GM19023 (cell line): ENCODE results near the gene SLCO3A1.

Experiments used
- ATAC-seq: cut with Tn5 transposase; IDR thresholded peaks from one replicate; pipeline ENCODE4 v1.9.1; 2021; ENCODE audit warnings: mild to moderate bottlenecking, moderate library complexity; ENCODE audit not compliant: unreplicated experiment

The SLCO3A1 gene

DNA sequence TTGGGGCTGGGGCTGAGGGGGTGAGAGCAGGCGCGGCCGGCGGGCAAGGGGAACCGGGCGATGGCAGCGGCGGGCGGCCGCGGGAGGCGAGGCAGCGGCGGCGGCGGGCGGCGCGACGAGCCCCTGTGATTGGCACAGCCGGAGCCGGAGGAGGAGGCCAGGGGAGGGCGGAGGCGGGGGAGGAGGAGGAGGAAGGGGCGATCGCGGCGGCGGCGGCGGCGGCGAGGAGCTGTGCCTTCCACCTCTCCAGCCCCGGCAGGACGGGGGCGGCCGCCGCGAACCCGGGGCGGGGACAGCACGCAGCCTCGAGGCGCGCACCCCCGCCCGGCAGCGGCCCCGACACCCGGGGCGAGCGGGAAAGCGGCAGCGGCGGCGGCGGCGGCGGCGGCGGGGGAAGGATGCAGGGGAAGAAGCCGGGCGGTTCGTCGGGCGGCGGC, at the start of gene SLCO3A1:
SLCO3A1 (plus strand) TSS at position 198 of the 437 bp plus-strand sequence.
- peak; percentile 23 for ATAC-seq

DNA sequence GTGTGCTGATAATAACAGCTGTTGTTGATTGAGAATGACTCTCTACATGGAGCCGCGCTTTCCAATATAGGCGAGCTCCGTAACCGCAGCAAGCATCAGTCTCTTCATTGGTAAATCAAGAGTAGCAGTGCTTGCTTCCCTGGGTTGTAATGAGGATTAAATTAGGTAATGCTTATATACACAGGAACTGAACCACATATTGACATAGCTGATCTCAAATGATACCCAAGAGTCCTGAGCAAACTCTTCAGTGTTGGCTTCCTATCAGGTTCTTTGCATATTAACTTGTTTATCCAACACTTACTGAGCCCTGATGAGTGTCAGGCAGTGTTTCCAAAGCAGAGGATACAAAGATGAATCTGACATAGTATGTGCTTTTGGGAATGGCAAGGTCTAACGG, 46.4 kb upstream of the SLCO3A1 start:
- no peak for ATAC-seq

DNA sequence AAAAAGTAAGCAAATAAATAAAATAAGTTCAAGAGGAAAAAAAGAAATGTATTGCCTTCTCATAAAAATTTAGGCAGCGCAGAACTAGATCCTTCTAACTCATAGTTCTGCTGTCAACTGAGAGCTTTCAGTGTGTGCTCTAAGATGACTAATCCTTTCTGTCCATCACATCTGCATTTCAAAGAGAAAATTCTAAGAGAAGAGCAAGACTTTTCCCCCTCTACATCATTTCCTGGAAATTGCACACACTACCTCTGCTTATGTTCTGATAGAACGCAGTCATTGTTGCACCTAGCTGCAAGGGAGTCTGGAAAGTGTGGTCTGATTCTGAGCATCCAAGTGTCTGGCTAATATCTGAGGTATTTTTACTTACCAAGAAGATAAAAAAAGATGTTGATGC, 39.6 kb upstream of the SLCO3A1 start:
- no peak for ATAC-seq

DNA sequence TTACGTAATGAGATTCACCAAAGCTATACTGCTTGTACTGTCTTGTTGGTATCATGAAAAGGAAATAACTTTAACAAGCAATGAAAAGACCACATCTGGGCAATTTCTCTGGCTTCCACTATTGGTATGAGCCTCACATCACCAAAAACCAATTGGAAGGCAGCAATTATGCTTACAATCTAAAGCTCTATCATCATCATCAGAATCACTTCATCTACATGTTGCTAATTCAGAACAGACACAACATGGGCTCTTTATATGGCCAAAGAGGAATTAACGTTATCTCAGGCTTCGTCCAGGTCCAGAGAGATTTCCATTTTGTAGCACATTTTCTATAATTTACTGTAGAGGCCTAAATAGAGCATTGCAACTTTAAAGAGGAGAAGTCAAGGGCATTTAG, 36.6 kb upstream of the SLCO3A1 start:
- no peak for ATAC-seq

- ATAC-seq: no peak
These were observed 32.0 kb upstream of the SLCO3A1 start for GRCh38 chr15:91821458-91821857.

DNA sequence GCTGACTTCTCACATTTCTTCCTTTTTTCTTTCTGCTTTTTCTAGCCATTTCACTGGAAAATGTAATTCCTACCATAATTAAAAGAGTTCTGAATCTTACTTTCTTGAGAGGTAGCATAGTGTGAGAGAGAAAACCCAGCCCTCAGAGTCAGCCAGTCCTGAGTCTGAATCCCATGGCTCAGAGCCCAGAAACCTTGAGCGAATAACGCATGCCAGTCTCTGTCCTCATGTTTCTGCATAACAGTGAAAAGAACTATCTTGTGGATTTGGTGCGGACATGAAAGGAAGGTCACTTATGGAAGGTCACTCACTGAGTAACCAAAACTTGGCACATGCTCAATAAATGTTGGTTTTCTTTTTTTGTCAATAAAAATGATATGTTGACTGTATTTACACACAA, 29.3 kb upstream of the SLCO3A1 start:
- ATAC-seq: no peak

- no peak for ATAC-seq
These were observed 27.1 kb upstream of the SLCO3A1 start for GRCh38 chr15:91826443-91826842.

DNA sequence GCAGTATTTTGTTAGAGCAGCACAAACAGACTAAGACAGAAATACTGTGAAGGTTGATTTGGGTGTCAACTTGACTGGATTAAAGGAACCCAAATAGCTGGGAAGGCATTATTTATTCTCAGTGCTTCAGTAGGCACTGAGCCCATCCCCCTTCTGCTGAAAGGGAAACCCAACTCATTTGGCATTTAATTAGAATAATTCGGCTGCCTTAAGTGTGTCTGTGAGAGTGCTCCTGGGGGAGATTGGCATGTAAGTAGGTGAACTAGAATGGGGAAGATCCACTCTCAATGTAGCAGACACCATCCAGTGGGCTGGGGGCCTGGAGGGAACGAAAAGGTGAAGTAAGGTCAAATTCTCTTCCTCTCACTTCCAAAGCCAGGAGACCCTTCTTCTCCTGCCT, 20.5 kb upstream of the SLCO3A1 start:
- no peak for ATAC-seq

DNA sequence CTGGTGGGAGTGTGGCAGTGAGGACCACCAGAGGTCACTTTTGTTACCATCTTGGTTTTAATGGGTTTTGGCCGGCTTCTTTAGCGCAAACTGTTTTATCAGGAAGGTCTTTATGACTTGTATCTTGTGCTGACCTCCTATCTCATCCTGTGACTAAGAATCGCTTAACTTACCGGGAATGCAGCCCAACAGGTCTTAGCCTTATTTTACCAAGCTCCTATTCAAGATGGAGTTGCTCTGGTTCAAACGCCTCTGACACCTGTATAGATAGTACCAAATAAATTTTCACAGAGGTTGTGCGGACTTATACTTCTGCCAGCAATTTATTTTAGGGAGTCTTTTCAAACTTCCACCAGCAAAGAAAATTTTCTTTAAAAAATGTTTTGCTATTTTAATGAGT, 13.6 kb upstream of the SLCO3A1 start:
- ATAC-seq: no peak

DNA sequence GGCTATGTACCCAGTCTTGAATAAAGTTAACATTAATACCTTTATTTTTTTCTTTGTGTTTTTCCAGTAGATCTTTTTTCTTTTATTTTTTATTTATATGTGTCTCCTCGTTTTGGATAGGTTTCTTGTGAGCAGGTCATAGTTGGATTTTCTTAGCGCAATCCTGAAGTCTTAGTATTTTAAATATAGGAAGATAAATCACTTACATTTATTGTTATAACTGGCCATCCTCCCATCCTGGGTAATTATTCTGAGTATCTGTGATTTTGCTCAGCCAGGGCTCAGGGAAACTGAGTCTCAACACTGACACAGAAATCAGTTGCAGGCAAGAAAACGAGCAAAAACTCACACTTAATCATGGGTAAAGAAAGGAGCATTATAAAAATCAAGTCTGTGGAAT, 11.6 kb upstream of the SLCO3A1 start:
- no peak for ATAC-seq

DNA sequence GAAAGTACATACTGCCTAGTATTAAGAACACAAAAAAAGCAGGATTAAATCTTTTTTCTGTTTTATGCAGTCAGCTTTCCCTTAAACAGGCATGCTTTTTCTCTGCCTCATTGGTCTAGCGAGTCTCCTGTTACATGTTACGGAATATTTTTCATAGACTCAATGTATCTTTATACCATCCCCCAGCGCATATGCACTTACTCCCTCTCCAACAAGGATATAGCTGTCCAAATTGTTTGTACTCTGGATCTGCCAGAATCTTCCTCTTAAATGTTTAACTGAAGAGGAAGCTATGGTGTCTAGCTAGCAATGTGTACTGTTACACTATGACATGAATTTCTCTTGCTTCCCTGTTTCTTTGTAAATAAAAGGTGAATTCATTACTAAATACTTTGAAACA, 9.2 kb upstream of the SLCO3A1 start:
- no peak for ATAC-seq

- ATAC-seq: no peak
These were observed 8.6 kb upstream of the SLCO3A1 start for GRCh38 chr15:91844928-91845327.

- ATAC-seq: no peak
These were observed 7.8 kb upstream of the SLCO3A1 start for GRCh38 chr15:91845720-91846119.

DNA sequence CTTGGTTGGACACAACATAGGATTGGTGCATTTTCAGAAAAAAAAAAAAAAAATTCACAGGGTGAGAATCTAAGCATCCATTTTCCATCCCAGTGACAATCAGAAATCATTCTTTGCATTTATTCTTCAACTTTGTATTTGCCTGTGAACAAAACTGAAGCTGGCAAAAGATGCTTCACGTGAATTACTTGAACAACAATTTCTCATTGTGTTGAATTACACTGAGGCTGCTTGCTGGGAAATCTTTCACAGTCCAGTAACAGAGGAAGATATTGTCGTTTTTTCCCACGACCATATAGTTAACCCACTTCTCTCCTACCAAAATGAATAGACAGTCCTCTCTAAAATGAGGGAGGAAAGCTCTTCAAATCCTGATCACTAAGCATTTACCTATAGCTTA, 4.3 kb upstream of the SLCO3A1 start:
- ATAC-seq: no peak

DNA sequence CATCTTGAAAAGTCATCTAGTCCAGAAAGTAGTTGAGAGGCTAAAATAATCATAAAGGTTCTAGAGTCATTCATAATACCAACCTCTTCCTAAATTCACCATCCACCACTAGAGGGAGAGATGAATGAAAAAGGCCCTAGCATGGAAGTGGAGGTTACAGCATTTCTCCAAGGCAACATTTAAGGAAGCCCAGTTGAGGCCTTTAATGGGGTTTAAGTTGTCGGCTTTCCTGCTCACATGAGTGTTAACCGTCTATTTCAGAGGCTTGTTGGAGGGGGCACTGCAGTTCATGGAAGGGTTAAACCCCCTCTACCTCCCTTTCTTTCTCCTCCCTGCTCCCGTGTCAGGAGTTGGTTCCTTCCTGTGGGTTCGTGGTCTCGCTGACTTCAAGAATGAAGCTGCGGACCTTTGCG, 3.8 kb upstream of the SLCO3A1 start:
- no peak for ATAC-seq

- ATAC-seq: peak; percentile 62
These were observed 582 bp upstream of the SLCO3A1 start for GRCh38 chr15:91852741-91853510.

GRCh38 chr15:91853948-91854638, 585 bp downstream of the SLCO3A1 start:
- ATAC-seq: no peak

GRCh38 chr15:91854639-91854990, 1.1 kb downstream of the SLCO3A1 start:
- ATAC-seq: no peak

GRCh38 chr15:91855241-91855640, 1.7 kb downstream of the SLCO3A1 start:
- ATAC-seq: no peak

- ATAC-seq: no peak
These were observed 2.4 kb downstream of the SLCO3A1 start for GRCh38 chr15:91855684-91856489.

GRCh38 chr15:91857224-91857585, 3.7 kb downstream of the SLCO3A1 start:
- no peak for ATAC-seq

DNA sequence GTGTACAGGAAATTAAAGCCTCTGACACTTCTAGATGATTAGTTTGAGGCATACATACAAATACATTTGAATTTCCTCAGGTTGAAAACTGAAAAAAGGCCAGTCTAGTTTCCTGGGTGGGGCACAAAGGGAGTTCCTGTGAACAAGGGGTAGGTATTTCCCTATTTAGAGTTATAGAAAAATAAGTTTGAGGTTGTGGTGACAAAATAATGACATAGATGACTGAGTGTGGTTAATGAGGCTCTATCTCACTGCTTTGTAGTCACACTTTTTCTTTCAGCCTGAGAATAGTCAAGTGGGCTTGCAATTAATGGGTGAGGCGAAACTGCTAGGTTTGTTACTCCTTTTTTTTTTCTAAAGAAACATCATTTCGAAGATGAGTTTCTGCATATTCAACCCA, 4.3 kb downstream of the SLCO3A1 start:
- ATAC-seq: no peak
